GM19328 (cell line): ENCODE data around the gene MAP3K14.

Experiments
- ATAC-seq: cut with Tn5 transposase; IDR thresholded peaks from one replicate; pipeline ENCODE4 v1.9.1; 2021; ENCODE audit warnings: mild to moderate bottlenecking, moderate library complexity; ENCODE audit not compliant: unreplicated experiment

The MAP3K14 gene

GRCh38 chr17:45225051-45225700, 91.6 kb downstream of the MAP3K14 start:
- ATAC-seq = no peak

GRCh38 chr17:45224671-45225050, 92.2 kb downstream of the MAP3K14 start:
- no peak for ATAC-seq

GRCh38 chr17:45223539-45224528, 93.0 kb downstream of the MAP3K14 start:
- ATAC-seq = no peak

GRCh38 chr17:45222996-45223538, 93.8 kb downstream of the MAP3K14 start:
- no peak for ATAC-seq

GRCh38 chr17:45222289-45222995, 94.4 kb downstream of the MAP3K14 start:
- ATAC-seq = no peak

GRCh38 chr17:45222014-45222288, 94.9 kb downstream of the MAP3K14 start:
- ATAC-seq = no peak

GRCh38 chr17:45221081-45222013, 95.5 kb downstream of the MAP3K14 start, which contains the start of gene FMNL1:
Gene FMNL1 (plus strand): TSS chr17:45221885. CDS start chr17:45222125, 240 bp downstream.
- ATAC-seq = no peak

- no peak for ATAC-seq
Measured at GRCh38 chr17:45220079-45220478, 96.7 kb downstream of the MAP3K14 start.

GRCh38 chr17:45218895-45219661, 97.7 kb downstream of the MAP3K14 start:
- no peak for ATAC-seq
